ENCODE data around the gene SLC7A6. TPM values are rescaled to one million over a fixed set of nuclear protein-coding genes. Genes with fewer than 3 reads are reported as not detected.

The SLC7A6 gene
- total and polyA plus RNA-seq, 5 donors from 2014 or later: 10.7 to 141 (median 18.8) TPM

DNA sequence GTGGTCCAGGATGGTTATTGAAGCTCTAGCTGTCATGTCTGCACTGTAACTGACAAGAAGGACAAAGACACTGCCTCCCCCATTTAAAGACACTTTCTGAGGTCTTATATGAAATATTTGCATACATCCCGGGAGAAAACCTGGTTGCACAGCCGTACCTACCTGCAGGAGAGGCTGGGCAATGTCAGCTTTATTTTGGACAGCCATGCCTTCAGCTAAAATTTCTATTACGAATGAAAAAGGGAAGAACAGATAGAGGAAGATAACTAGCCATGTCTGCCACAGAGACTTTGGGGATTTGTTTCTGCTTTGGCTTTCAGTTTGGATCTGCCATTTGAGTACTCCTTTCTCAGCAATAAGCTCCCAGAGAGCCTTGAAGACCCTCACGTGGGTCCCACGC, 19.0 kb downstream of the SLC7A6 start:
- Histone ChIP-seq H3K27me3 (ENCODE audit: control insufficient read depth, insufficient read depth, low read length) (no peaks in the 10 kb centered on the region), H3K4me1 (ENCODE audit: control insufficient read depth, insufficient read depth, low read length, poor library complexity, severe bottlenecking) (peaks cover 91% of the 10 kb centered on the region), H3K36me3 (ENCODE audit: control insufficient read depth, insufficient read depth, low read length) (peaks cover 19% of the 10 kb centered on the region), H3K27ac (ENCODE audit: insufficient read depth, low read length, poor library complexity, severe bottlenecking) (peak overlapping the region; percentile 74), H3K9me3 (ENCODE audit: control insufficient read depth in 2 of 2, low read length in 2 of 2) (no peaks in the 10 kb centered on the region), H3K4me3 (ENCODE audit: low read depth, low read length) (peak overlapping the region; percentile 82)
- ATAC-seq (ENCODE audit: low read depth in 2 of 2) (no peak), DNase-seq (no peak)
- peaks cover 56% of the 10 kb centered on the region for H3K36me3 Mint-ChIP-seq
- H3K4me3 Mint-ChIP-seq: peak overlapping the region; percentile 77 to 93 (median 86)
- H3K27ac Mint-ChIP-seq: peak overlapping the region; percentile 86 to 92 (median 89)
- H3K4me1 Mint-ChIP-seq: peaks cover 28 to 91% (median 72%) of the 10 kb centered on the region in 4 donors
- no peaks in the 10 kb centered on the region for H3K27me3 Mint-ChIP-seq
- H3K9me3 Mint-ChIP-seq: no peaks in the 10 kb centered on the region

GRCh38 chr16:68283801-68284598, 19.7 kb downstream of the SLC7A6 start:
- H3K27ac Mint-ChIP-seq: peak overlapping the region; percentile 86 to 92 (median 89)
- no peaks in the 10 kb centered on the region for H3K9me3 ChIP-seq (ENCODE audit: control insufficient read depth in 2 of 2, low read length in 2 of 2)
- no peaks in the 10 kb centered on the region for H3K27me3 ChIP-seq (ENCODE audit: control insufficient read depth, insufficient read depth, low read length)
- peaks cover 98% of the 10 kb centered on the region for H3K4me1 ChIP-seq (ENCODE audit: control insufficient read depth, insufficient read depth, low read length, poor library complexity, severe bottlenecking)
- ATAC-seq (ENCODE audit: low read depth in 2 of 2) (no peak), DNase-seq (peak in 1 of 3 donors; percentile 54)
- peaks cover 56% of the 10 kb centered on the region for H3K36me3 Mint-ChIP-seq
- peak overlapping the region; percentile 82 for H3K4me3 ChIP-seq (ENCODE audit: low read depth, low read length)
- H3K27me3 Mint-ChIP-seq: no peaks in the 10 kb centered on the region
- no peaks in the 10 kb centered on the region for H3K9me3 Mint-ChIP-seq
- peaks cover 21% of the 10 kb centered on the region for H3K36me3 ChIP-seq (ENCODE audit: control insufficient read depth, insufficient read depth, low read length)
- H3K4me1 Mint-ChIP-seq: peaks cover 28 to 97% (median 75%) of the 10 kb centered on the region in 4 donors
- peak overlapping the region; percentile 77 to 93 (median 86) for H3K4me3 Mint-ChIP-seq
- H3K27ac ChIP-seq (ENCODE audit: insufficient read depth, low read length, poor library complexity, severe bottlenecking): peak overlapping the region; percentile 74

DNA sequence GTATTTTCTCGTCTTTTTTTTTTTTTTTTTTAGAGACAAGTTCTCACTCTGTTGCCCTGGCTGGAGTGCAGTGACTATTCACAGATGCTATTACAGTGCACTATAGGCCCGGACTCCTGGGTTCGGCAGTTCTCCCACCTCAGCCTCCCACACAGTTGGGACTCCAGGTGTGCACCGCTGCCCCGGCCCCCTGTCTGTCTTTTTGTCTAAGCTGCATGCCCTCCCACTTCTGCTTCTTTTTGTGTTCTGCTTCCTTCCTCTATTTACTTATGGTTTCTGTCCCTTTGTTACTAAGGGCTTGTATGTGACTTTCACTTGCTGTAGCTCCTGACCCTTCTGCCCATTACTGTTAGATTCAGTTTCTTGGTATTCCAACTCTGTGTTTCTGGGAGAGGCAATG, 20.5 kb downstream of the SLC7A6 start:
- H3K9me3 ChIP-seq (ENCODE audit: control insufficient read depth in 2 of 2, low read length in 2 of 2): no peaks in the 10 kb centered on the region
- H3K27ac ChIP-seq (ENCODE audit: insufficient read depth, low read length, poor library complexity, severe bottlenecking): peak overlapping the region; percentile 74
- H3K4me3 ChIP-seq (ENCODE audit: low read depth, low read length): peak overlapping the region; percentile 82
- H3K4me1 Mint-ChIP-seq: peaks cover 32 to 97% (median 81%) of the 10 kb centered on the region in 4 donors
- peaks cover 98% of the 10 kb centered on the region for H3K4me1 ChIP-seq (ENCODE audit: control insufficient read depth, insufficient read depth, low read length, poor library complexity, severe bottlenecking)
- H3K4me3 Mint-ChIP-seq: peak overlapping the region; percentile 77 to 93 (median 86)
- DNase-seq (peak in 1 of 3 donors; percentile 43), ATAC-seq (ENCODE audit: low read depth in 2 of 2) (peak in 1 of 2 donors; percentile 3)
- H3K36me3 Mint-ChIP-seq: peaks cover 59% of the 10 kb centered on the region
- H3K27me3 ChIP-seq (ENCODE audit: control insufficient read depth, insufficient read depth, low read length): no peaks in the 10 kb centered on the region
- H3K27me3 Mint-ChIP-seq: no peaks in the 10 kb centered on the region
- peak overlapping the region; percentile 86 to 92 (median 89) for H3K27ac Mint-ChIP-seq
- H3K36me3 ChIP-seq (ENCODE audit: control insufficient read depth, insufficient read depth, low read length): peaks cover 21% of the 10 kb centered on the region
- no peaks in the 10 kb centered on the region for H3K9me3 Mint-ChIP-seq

- peaks cover 32 to 100% (median 83%) of the 10 kb centered on the region in 4 donors for H3K4me1 Mint-ChIP-seq
- H3K27me3 Mint-ChIP-seq: no peaks in the 10 kb centered on the region
- no peak for DNase-seq
- peaks cover 60% of the 10 kb centered on the region for H3K36me3 Mint-ChIP-seq
- peak overlapping the region; percentile 82 for H3K4me3 ChIP-seq (ENCODE audit: low read depth, low read length)
- ATAC-seq (ENCODE audit: low read depth in 2 of 2): no peak
- peaks cover 26% of the 10 kb centered on the region for H3K36me3 ChIP-seq (ENCODE audit: control insufficient read depth, insufficient read depth, low read length)
- H3K9me3 Mint-ChIP-seq: no peaks in the 10 kb centered on the region
- H3K4me1 ChIP-seq (ENCODE audit: control insufficient read depth, insufficient read depth, low read length, poor library complexity, severe bottlenecking): peaks cover 98% of the 10 kb centered on the region
- peak overlapping the region; percentile 74 for H3K27ac ChIP-seq (ENCODE audit: insufficient read depth, low read length, poor library complexity, severe bottlenecking)
- H3K27me3 ChIP-seq (ENCODE audit: control insufficient read depth, insufficient read depth, low read length): no peaks in the 10 kb centered on the region
- peak overlapping the region; percentile 77 to 88 (median 84) for H3K4me3 Mint-ChIP-seq
- H3K27ac Mint-ChIP-seq: peak overlapping the region; percentile 86 to 92 (median 89)
- H3K9me3 ChIP-seq (ENCODE audit: control insufficient read depth in 2 of 2, low read length in 2 of 2): no peaks in the 10 kb centered on the region
Measured at GRCh38 chr16:68285683-68286082, 21.4 kb downstream of the SLC7A6 start.

- peak overlapping the region; percentile 82 for H3K4me3 ChIP-seq (ENCODE audit: low read depth, low read length)
- H3K27me3 ChIP-seq (ENCODE audit: control insufficient read depth, insufficient read depth, low read length): no peaks in the 10 kb centered on the region
- DNase-seq (peak in 2 of 3 donors; percentile 60 to 85), ATAC-seq (ENCODE audit: low read depth in 2 of 2) (peak; percentile 58 to 64)
- H3K27ac ChIP-seq (ENCODE audit: insufficient read depth, low read length, poor library complexity, severe bottlenecking): peak overlapping the region; percentile 74
- H3K36me3 ChIP-seq (ENCODE audit: control insufficient read depth, insufficient read depth, low read length): peaks cover 27% of the 10 kb centered on the region
- peaks cover 28 to 100% (median 83%) of the 10 kb centered on the region in 4 donors for H3K4me1 Mint-ChIP-seq
- H3K9me3 Mint-ChIP-seq: no peaks in the 10 kb centered on the region
- peaks cover 98% of the 10 kb centered on the region for H3K4me1 ChIP-seq (ENCODE audit: control insufficient read depth, insufficient read depth, low read length, poor library complexity, severe bottlenecking)
- H3K9me3 ChIP-seq (ENCODE audit: control insufficient read depth in 2 of 2, low read length in 2 of 2): no peaks in the 10 kb centered on the region
- H3K4me3 Mint-ChIP-seq: peak overlapping the region; percentile 74 to 88 (median 84)
- H3K27ac Mint-ChIP-seq: peak overlapping the region; percentile 86 to 92 (median 89)
- peaks cover 59% of the 10 kb centered on the region for H3K36me3 Mint-ChIP-seq
- no peaks in the 10 kb centered on the region for H3K27me3 Mint-ChIP-seq
Measured at GRCh38 chr16:68286153-68287074, 22.1 kb downstream of the SLC7A6 start.

DNA sequence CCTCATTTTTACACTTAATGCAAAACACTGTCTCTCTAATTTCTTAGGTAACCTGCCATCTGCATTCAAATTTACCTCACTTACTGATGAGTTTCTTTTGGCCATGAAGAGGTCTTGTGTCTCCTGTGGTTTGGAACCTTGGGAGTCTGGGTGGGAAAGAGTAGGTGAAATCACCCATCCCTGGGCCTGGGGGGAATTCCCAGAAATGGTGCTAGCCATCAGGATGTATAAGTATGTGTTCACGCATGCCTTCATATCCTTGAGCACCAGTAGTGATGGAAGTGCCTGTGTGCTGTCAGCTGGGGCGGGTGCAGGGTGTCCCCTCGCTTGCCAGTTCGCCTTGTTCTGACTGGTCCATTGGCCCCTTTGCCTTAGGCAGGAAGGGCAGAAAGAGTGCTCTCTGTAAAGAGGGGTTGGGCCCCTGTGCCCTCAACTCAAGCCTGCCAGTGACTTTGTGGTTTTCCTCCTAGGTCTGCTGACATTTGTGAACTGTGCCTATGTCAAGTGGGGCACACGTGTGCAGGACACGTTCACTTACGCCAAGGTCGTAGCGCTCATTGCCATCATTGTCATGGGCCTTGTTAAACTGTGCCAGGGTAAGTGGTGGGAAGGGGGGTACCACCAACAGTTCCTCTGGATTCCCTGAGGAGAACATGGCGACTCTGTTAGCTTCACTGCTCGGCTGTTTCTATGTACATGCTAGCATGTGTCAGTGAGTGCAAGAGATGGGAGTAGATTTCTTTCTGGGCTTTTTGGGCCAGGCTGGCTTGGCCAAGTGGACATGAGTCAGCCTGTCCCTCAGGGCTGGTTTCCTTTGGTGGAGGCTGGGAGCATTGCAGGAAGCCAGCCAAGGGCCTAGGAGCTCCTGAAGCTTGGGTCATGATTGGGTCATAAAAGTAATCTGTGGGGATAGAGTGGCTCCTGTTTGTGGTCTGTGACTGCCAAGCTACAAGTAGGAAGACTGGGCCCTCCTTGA, 23.2 kb downstream of the SLC7A6 start:
- peak; percentile 22 to 92 (median 69) for DNase-seq
- Mint-ChIP-seq H3K4me3 (peak overlapping the region; percentile 16 to 88 (median 80)), H3K27me3 (no peaks in the 10 kb centered on the region), H3K36me3 (peaks cover 55% of the 10 kb centered on the region), H3K27ac (peak overlapping the region; percentile 86 to 97 (median 92)), H3K4me1 (peaks cover 31 to 99% (median 80%) of the 10 kb centered on the region in 4 donors), H3K9me3 (no peaks in the 10 kb centered on the region)
- Histone ChIP-seq H3K9me3 (ENCODE audit: control insufficient read depth in 2 of 2, low read length in 2 of 2) (no peaks in the 10 kb centered on the region), H3K4me3 (ENCODE audit: low read depth, low read length) (peak overlapping the region; percentile 82), H3K27me3 (ENCODE audit: control insufficient read depth, insufficient read depth, low read length) (no peaks in the 10 kb centered on the region), H3K36me3 (ENCODE audit: control insufficient read depth, insufficient read depth, low read length) (peaks cover 30% of the 10 kb centered on the region), H3K27ac (ENCODE audit: insufficient read depth, low read length, poor library complexity, severe bottlenecking) (peak overlapping the region; percentile 74), H3K4me1 (ENCODE audit: control insufficient read depth, insufficient read depth, low read length, poor library complexity, severe bottlenecking) (peaks cover 100% of the 10 kb centered on the region)
- peak; percentile 64 to 69 for ATAC-seq (ENCODE audit: low read depth in 2 of 2)

All from CD4-positive, CD25-positive, alpha-beta regulatory T cell (primary cell).